GM19099 (cell line): ENCODE results near the gene OLIG2.

Experiments
- POLR2A ChIP-seq: IDR thresholded peaks from 3 replicates; pipeline ENCODE4 v1.6.1; 2011; ENCODE audit warnings: low read depth; ENCODE audit not compliant: insufficient read length; ENCODE audit errors: extremely low read depth

OLIG2 gene

DNA sequence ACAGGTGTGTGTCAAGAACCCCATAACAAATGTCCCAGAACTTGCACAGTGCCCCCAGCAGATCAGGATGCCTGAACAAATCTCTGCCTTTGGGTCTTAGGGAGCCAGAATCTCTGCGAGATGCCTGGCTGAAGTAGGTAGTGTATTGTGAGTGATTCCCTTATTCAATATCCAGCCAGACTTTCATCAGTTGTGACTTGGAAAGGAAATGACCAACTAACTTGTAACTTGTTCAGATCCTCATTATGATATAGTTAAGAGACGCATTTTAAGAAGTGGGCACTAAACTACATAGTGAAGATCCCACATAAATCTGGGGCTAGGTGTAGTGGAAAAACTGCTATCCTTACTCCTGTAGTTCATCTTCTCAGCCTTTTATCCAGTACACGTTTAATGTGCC lies 11.8 kb downstream of the OLIG2 start:
- no peak for TF ChIP-seq POLR2A

DNA sequence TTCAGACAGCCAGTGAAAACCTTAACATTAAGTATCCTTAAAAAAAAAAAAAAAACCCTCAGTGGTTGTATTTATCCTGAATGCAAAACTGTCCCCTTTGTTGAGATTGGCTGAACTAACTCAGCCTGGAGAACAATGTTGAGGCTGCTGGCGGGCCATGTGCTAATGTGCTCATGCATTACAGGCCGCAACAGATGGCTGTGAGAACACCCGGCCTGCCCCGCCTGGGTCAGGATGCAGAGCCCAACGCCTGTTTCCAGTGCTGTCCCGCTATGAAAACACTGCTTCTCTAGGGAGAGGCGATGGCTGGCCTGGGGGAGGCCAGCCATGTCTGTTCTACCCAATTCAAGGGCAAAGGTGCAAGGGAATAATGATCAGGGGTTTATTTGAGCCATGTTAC lies 13.8 kb downstream of the OLIG2 start:
- no peak for TF ChIP-seq POLR2A

DNA sequence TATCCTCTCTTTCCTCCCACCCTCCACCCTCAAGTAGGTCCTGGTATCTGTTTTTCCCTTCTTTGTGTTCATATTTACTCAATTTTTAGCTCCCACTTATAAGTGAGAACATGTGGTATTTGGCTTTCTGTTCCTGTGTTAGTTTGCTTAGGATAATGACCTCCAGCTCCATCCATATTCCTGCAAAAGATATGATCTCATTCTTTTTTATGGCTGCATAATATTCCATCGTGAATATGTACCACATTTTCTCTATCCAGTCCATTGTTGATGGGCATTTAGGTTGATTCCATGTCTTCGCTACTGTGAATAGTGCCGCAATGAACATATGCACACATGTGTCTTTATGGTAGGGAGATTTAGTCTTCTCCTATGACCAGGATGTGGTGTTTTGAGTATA lies 14.5 kb downstream of the OLIG2 start:
- TF ChIP-seq POLR2A, result no peak

DNA sequence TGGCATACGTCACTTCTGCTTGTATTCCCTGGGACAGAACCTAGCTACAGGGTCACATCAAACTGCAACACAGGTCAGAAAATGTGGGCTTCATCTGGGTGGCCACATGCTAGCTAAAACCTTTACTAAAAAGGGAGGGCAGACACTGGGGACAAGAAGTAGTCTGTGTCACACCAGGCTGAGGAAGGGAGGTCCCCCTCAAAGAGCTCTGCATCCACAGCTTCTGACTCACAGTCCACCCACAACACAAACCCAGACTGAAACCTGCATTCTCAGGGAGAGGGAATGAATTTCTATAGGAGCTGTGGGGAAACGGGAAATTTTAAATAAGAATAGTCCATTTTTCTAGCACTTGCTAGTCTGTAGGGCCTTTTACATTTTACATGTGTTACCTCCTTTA lies 16.2 kb downstream of the OLIG2 start:
- TF ChIP-seq POLR2A, result no peak

DNA sequence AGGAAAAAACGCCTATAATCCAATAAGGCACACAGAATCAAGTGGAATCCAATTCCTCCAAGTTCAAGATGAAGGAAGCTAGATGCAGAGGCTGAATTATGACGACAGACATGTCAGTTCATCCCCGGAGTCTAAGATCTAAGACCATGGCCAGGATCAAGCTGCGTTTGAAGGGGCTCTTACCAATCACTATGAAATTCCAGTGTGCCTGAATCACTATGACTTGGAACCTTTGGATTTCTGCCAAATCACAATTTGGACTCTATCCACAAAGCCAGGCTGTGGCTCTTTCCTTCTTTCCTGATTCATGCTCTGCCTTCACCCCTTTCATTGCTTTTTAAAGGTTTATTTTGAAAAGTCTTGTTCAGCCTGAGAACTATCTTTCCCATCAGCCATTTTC lies 17.1 kb downstream of the OLIG2 start:
- TF ChIP-seq POLR2A, result no peak

DNA sequence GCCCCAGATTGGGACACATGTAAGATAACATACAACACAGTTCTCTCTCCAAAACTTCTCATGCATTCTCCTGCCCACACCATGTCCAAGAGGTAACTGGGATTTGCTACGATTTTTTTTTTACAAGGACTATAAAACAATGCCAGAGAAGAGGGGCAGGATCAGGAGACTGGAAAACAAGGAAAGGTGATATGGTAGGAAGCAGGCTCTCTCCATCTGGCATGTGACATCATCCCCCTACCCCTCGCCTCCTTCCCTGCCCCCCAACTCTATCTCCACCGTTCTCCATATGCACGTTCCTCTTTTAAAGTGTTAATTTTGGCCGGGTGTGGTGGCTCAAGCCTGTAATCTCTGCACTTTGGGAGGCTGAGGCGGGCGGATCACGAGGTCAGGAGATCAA lies 20.7 kb downstream of the OLIG2 start:
- no peak for TF ChIP-seq POLR2A

DNA sequence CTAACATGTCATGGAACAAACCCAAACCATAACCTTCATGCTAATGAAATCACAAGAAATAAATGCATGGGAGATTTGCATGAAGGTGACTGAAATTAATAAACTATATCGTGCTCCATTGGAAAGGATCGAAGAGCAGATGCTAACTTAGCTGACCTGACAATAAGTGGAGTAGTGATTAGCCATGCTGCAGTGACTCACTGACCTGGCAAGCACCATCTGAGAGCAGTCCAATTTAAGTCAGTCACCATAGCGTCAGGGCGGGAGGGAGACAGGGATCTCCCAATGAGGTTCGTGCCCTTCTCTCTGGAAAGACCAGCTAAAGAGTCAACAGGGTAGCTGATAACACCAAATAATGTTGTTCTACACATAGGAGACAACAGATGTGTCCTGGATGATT lies 21.5 kb downstream of the OLIG2 start:
- no peak for TF ChIP-seq POLR2A

DNA sequence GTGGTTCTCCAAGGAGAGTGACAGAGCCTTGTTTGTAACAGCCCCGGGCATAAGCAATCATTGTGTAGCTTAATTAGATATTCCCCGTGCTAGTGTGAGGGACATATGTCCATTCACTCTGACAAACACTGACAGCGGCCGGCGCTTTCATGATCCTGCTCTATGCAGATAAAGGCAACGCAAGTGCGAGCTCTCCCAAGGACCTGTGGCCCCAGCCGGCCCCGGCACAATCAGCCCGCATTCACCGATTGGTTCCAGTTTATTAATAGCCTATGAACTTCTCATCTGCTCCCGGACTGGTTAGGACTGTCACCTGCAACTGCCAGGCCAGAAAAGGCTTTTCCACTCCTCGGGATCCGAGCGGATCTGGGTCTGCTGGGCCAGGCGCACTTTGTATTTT lies 26.2 kb downstream of the OLIG2 start:
- TF ChIP-seq POLR2A, result no peak

DNA sequence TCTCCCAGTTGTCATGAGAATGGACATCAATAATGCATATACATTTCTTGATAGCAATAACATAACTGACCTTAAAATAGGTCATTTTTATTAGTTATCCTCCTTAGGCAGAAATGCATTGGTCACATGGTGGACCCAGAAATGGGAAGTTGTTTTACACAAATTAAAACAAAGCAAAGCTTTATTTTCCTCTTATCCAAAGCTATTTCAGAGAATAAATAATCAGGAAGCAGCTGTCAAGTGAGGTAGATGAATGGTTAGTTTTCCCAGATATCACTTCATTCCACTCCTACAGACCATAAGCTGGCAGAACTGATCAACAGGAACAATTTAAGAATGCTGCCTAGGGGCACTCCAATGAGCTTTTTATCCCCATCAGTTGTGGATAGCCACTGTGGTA lies 28.2 kb downstream of the OLIG2 start:
- TF ChIP-seq POLR2A, result no peak

DNA sequence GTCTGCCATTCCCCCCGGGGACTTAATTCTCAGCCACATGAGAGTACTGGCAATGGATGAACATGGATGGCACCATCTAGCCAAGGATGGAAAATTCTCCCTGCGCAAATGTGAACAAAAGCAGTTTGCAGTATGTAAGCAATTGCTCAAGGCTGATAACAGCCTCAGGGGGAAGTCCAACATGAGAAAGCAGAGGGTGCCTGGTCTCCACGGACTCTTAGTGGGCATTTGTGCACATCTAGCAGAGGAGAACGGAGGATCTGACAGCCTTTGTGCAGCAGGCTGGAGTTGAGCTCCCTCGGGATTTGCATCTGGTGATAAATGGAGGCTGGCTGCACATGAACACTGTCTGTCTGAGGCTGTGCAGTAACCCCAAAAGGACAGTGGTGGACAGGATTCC lies 30.3 kb downstream of the OLIG2 start:
- TF ChIP-seq POLR2A, result no peak

DNA sequence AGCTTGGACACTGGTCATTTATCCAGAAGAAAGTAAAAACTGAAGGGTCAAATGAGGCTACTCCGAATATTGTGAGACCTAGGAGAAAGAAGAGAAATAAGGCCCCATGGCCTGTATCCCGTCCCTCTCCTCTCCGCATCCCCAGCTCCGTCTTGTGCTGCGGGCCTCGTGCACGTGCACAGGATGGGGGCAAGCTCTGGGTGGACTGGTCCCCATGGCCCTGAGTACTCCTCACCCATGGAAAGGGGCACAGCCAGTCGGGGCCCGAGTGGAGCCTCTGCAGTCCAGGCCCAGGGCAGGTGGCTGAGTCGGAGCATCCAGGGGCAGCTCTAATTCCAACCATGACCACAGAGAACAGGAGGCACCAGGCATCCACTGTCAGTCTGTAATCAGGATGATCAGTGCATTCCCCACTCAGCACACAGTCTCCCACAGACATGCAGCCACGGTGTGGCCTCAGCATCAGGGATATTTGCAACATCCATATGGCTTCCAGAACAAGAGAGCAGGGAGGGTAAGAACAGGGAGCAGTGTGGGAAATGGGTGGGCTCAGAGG lies 31.7 kb downstream of the OLIG2 start:
- TF ChIP-seq POLR2A, result no peak

DNA sequence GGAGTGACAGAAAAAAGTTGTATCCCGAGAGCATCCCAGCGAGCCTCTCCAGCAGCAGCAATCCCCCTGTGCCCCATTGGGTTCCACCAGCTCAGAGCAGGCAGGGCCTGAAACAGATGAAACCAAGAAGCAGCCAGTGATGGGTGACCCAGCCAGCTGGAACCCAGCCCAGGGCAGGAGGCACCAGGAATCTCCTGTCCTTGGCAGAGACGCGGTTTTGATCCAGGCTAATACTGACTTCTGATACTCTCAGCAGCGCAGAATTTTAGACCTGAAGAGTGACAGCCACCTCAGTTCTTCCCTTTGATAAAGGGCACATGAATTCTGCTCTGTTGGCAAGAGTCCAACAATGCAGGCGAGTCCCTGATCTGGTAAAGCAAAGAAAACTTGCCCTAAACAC lies 32.8 kb downstream of the OLIG2 start:
- TF ChIP-seq POLR2A, result no peak

DNA sequence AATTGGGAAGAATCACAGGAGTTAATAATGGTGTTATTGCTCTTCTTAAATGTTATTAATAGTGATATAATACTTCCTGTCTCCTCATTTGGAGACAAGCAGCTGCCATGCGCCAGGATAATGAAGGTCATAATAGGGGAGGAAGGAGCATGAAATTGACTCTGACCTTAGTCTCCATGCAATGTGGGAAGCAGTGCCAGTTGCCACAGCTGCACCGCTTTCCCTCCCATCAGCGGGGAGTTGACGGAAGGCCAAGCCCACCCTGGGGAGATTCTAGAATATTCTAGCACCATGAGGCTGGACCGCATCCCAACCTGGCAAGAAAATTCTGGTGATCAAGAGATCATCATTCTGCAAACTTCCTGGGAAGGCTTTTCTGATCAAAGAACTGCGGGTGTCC lies 33.2 kb downstream of the OLIG2 start:
- TF ChIP-seq POLR2A, result no peak

DNA sequence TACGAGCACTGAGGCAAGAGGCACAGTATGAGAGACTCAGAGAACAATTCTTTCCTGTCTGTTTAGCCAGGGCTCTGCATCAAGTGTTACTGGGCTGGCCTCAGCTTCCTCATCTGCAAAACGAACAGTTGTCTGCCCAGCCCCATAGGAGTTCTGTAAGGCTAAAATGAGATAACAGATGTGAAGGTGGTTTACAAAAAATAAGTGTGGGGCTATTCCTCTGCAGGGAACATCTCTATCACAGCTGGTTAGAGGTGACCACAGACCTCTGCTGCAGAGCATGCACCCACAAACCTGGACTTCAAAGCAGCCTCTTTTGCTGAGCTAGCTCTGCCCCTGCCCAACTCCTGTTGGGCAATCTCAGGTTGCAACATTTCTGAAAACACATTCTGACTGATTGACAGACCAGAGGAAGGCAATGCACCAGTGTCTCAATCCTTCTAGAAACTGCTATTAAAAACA lies 33.7 kb downstream of the OLIG2 start:
- TF ChIP-seq POLR2A, result no peak

DNA sequence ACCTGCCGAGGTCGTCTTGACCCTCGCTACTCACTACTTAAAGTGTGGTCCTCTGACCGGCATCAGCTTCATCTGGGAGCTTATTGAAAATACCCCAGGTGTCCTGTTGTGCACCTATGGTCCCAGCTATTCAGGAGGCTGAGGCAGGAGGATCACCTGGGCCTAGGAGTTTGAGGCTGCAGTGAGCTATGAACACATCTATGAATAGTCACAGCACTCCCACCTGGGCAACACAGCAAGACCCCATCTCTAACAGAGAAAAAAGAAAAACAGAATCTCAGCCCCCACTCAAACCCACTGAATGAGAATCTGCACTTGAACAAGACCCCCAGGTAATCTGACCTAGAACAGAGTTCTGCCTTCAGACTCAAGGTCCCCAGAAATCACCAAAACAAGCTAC lies 35.5 kb downstream of the OLIG2 start:
- TF ChIP-seq POLR2A, result no peak

DNA sequence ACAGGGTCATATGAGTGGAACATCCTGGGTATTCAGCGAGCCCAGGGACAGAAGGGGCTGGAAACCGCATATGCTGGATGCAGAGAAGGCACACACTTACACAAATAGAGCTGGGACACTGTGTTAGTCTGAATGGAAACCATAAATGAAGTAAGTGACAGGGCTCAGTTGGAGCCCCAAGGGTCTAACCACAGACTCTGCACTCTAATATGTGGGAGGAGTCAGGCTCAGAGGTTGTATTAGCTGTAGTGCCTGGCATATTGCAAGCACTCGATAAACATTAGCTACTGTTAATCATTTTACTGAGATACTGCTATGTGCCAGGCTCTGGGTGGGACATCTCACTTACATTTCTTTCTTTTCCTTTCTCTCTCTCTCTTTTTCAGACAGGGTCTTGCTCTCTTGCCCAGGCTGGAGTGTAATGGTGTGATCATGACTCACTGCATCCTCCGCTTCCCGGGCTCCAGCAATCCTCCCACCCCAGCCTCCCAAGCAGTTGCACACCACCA lies 37.7 kb downstream of the OLIG2 start:
- TF ChIP-seq POLR2A, result no peak
